Measurements from ENCODE around the gene ADAP1.

The ADAP1 gene

GRCh38 chr7:992709-993607, 38.5 kb upstream of the ADAP1 start:
- Histone ChIP-seq H3K9me3 (no peaks in the 10 kb centered on the region), H3K27ac (no peak overlapping the region), H3K4me1 (ENCODE audit: control insufficient read depth in 1 of 2, insufficient read depth in 1 of 2, low read depth in 1 of 2, low read length in 1 of 2) (no peaks in the 10 kb centered on the region), H3K27me3 (peaks cover 24% of the 10 kb centered on the region), H3K4me3 (ENCODE audit: low read depth in 1 of 2, low read length in 1 of 2) (no peak overlapping the region), H3K36me3 (no peaks in the 10 kb centered on the region)
- TF ChIP-seq CTCF (IDR thresholded peaks at IDR 0.05), result peak; percentile 97

GRCh38 chr7:991729-992656, 37.5 kb upstream of the ADAP1 start:
- no peak for TF ChIP-seq CTCF (IDR thresholded peaks at IDR 0.05)
- peaks cover 34% of the 10 kb centered on the region for H3K27me3 ChIP-seq
- no peaks in the 10 kb centered on the region for H3K36me3 ChIP-seq
- H3K9me3 ChIP-seq, result no peaks in the 10 kb centered on the region
- no peak overlapping the region for H3K4me3 ChIP-seq (ENCODE audit: low read depth in 1 of 2, low read length in 1 of 2)
- H3K4me1 ChIP-seq (ENCODE audit: control insufficient read depth in 1 of 2, insufficient read depth in 1 of 2, low read depth in 1 of 2, low read length in 1 of 2), result no peaks in the 10 kb centered on the region
- H3K27ac ChIP-seq, result no peak overlapping the region

GRCh38 chr7:990933-991728, 36.7 kb upstream of the ADAP1 start:
- no peaks in the 10 kb centered on the region for H3K9me3 ChIP-seq
- H3K36me3 ChIP-seq, result no peaks in the 10 kb centered on the region
- H3K4me1 ChIP-seq (ENCODE audit: control insufficient read depth in 1 of 2, insufficient read depth in 1 of 2, low read depth in 1 of 2, low read length in 1 of 2), result no peaks in the 10 kb centered on the region
- H3K27me3 ChIP-seq, result peaks cover 42% of the 10 kb centered on the region
- H3K4me3 ChIP-seq (ENCODE audit: low read depth in 1 of 2, low read length in 1 of 2), result no peak overlapping the region
- no peak for TF ChIP-seq CTCF (IDR thresholded peaks at IDR 0.05)
- H3K27ac ChIP-seq, result no peak overlapping the region

GRCh38 chr7:990352-990932, 36.0 kb upstream of the ADAP1 start:
- Histone ChIP-seq H3K4me1 (ENCODE audit: control insufficient read depth in 1 of 2, insufficient read depth in 1 of 2, low read depth in 1 of 2, low read length in 1 of 2) (no peaks in the 10 kb centered on the region), H3K27ac (no peak overlapping the region), H3K27me3 (peaks cover 49% of the 10 kb centered on the region), H3K4me3 (ENCODE audit: low read depth in 1 of 2, low read length in 1 of 2) (no peak overlapping the region), H3K9me3 (no peaks in the 10 kb centered on the region), H3K36me3 (no peaks in the 10 kb centered on the region)
- no peak for TF ChIP-seq CTCF (IDR thresholded peaks at IDR 0.05)
